K562 (cell line): ENCODE measurements around the gene PRDM10.

ENCODE experiments used
- ELF1 ChIP-seq: fragments of 200-800 bp; sonication (Bioruptor generic); IDR thresholded peaks from 2 replicates; pipeline ENCODE4 v1.6.1; 2016; ENCODE audit warnings: missing genetic modification characterization, missing compliant biosample characterization
- NFYB ChIP-seq: IDR thresholded peaks from 2 replicates; pipeline ENCODE4 v1.6.1; 2011; ENCODE audit warnings: mild to moderate bottlenecking, moderate library complexity; ENCODE audit not compliant: insufficient read length; ENCODE audit errors: extremely low read depth
- PCBP1 ChIP-seq: fragments of 200-400 bp; formaldehyde crosslinking; IDR thresholded peaks from 2 replicates; pipeline ENCODE4 v1.6.1; 2018; ENCODE audit warnings: mild to moderate bottlenecking, low read depth, low read length; ENCODE audit not compliant: poor library complexity, severe bottlenecking
- TF ChIP-seq, protein P1 (sequence below), 3 experiments: IDR thresholded peaks in 2 of 3; conservative IDR thresholded peaks in 1 of 3; 2 replicates each; pipeline ENCODE4 v1.5.1; 2011 to 2012; ENCODE audit warnings: low read length in 3 of 3, mild to moderate bottlenecking in 3 of 3, control low read depth in 2 of 3, improper control_type of control experiment in 1 of 3, inconsistent platforms in 1 of 3, low read depth in 1 of 3, mixed read lengths in 1 of 3, moderate library complexity in 1 of 3; ENCODE audit not compliant: insufficient read depth in 2 of 3
- TF ChIP-seq, protein P2 (sequence below): fragments of 250-450 bp; sonication (Bioruptor Pico); IDR thresholded peaks from 2 replicates; pipeline ENCODE4 v1.4.0; 2020
- TF ChIP-seq, protein P3 (sequence below): sonication (generic); formaldehyde crosslinking; IDR thresholded peaks from 2 replicates; pipeline ENCODE4 v1.8.0; 2022; ENCODE audit warnings: mild to moderate bottlenecking, missing genetic modification reagents
- TF ChIP-seq, protein P4 (sequence below): fragments of 450-650 bp; IDR thresholded peaks from 2 replicates; pipeline ENCODE4 v1.7.1; 2018; ENCODE audit warnings: mild to moderate bottlenecking, low read depth; ENCODE audit not compliant: partially characterized antibody
- TF ChIP-seq, protein P5 (sequence below): fragments of 250-450 bp; sonication (Bioruptor Pico); IDR thresholded peaks from 2 replicates; pipeline ENCODE4 v1.4.0; 2020; ENCODE audit warnings: mild to moderate bottlenecking, moderate library complexity

DNA sequence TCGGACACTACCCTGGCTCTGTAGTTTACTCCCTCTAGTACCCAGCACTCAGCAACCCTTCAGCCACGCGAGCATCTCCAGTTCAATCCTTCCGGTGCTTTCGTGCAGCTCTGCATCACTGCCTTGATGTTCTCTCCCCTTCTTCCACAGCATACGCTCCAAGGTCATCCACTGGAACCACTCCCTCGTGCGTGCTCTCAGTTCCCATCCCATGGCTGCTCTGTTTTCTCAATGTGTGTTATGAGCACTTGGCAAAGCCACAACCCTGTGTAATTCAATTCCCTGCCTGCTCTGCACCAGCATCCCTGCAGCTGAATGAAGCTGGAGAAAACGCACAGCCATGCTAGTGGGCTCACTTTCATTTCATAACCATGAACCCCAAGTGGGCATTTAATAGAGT lies 68.7 kb downstream of the PRDM10 start:
- TF ChIP-seq, protein P1, sequence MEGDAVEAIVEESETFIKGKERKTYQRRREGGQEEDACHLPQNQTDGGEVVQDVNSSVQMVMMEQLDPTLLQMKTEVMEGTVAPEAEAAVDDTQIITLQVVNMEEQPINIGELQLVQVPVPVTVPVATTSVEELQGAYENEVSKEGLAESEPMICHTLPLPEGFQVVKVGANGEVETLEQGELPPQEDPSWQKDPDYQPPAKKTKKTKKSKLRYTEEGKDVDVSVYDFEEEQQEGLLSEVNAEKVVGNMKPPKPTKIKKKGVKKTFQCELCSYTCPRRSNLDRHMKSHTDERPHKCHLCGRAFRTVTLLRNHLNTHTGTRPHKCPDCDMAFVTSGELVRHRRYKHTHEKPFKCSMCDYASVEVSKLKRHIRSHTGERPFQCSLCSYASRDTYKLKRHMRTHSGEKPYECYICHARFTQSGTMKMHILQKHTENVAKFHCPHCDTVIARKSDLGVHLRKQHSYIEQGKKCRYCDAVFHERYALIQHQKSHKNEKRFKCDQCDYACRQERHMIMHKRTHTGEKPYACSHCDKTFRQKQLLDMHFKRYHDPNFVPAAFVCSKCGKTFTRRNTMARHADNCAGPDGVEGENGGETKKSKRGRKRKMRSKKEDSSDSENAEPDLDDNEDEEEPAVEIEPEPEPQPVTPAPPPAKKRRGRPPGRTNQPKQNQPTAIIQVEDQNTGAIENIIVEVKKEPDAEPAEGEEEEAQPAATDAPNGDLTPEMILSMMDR (IDR thresholded peaks at IDR 0.05 in 2 of 3, conservative IDR thresholded peaks at IDR 0.05 in 1 of 3; ENCODE audit: insufficient read depth in 2 of 3, low read depth in 1 of 3, low read length in 3 of 3) = no peak
- TF ChIP-seq, protein P2, sequence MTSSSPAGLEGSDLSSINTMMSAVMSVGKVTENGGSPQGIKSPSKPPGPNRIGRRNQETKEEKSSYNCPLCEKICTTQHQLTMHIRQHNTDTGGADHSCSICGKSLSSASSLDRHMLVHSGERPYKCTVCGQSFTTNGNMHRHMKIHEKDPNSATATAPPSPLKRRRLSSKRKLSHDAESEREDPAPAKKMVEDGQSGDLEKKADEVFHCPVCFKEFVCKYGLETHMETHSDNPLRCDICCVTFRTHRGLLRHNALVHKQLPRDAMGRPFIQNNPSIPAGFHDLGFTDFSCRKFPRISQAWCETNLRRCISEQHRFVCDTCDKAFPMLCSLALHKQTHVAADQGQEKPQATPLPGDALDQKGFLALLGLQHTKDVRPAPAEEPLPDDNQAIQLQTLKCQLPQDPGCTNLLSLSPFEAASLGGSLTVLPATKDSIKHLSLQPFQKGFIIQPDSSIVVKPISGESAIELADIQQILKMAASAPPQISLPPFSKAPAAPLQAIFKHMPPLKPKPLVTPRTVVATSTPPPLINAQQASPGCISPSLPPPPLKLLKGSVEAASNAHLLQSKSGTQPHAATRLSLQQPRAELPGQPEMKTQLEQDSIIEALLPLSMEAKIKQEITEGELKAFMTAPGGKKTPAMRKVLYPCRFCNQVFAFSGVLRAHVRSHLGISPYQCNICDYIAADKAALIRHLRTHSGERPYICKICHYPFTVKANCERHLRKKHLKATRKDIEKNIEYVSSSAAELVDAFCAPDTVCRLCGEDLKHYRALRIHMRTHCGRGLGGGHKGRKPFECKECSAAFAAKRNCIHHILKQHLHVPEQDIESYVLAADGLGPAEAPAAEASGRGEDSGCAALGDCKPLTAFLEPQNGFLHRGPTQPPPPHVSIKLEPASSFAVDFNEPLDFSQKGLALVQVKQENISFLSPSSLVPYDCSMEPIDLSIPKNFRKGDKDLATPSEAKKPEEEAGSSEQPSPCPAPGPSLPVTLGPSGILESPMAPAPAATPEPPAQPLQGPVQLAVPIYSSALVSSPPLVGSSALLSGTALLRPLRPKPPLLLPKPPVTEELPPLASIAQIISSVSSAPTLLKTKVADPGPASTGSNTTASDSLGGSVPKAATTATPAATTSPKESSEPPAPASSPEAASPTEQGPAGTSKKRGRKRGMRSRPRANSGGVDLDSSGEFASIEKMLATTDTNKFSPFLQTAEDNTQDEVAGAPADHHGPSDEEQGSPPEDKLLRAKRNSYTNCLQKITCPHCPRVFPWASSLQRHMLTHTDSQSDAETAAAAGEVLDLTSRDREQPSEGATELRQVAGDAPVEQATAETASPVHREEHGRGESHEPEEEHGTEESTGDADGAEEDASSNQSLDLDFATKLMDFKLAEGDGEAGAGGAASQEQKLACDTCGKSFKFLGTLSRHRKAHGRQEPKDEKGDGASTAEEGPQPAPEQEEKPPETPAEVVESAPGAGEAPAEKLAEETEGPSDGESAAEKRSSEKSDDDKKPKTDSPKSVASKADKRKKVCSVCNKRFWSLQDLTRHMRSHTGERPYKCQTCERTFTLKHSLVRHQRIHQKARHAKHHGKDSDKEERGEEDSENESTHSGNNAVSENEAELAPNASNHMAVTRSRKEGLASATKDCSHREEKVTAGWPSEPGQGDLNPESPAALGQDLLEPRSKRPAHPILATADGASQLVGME (CRISPR knock-in tag) = no peak
- TF ChIP-seq, protein P3, sequence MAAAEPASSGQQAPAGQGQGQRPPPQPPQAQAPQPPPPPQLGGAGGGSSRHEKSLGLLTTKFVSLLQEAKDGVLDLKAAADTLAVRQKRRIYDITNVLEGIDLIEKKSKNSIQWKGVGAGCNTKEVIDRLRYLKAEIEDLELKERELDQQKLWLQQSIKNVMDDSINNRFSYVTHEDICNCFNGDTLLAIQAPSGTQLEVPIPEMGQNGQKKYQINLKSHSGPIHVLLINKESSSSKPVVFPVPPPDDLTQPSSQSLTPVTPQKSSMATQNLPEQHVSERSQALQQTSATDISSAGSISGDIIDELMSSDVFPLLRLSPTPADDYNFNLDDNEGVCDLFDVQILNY (CRISPR knock-in tag) = no peak
- TF ChIP-seq ELF1 (tag) (no peak), PCBP1 (no peak), NFYB (no peak)
- TF ChIP-seq, protein P4, sequence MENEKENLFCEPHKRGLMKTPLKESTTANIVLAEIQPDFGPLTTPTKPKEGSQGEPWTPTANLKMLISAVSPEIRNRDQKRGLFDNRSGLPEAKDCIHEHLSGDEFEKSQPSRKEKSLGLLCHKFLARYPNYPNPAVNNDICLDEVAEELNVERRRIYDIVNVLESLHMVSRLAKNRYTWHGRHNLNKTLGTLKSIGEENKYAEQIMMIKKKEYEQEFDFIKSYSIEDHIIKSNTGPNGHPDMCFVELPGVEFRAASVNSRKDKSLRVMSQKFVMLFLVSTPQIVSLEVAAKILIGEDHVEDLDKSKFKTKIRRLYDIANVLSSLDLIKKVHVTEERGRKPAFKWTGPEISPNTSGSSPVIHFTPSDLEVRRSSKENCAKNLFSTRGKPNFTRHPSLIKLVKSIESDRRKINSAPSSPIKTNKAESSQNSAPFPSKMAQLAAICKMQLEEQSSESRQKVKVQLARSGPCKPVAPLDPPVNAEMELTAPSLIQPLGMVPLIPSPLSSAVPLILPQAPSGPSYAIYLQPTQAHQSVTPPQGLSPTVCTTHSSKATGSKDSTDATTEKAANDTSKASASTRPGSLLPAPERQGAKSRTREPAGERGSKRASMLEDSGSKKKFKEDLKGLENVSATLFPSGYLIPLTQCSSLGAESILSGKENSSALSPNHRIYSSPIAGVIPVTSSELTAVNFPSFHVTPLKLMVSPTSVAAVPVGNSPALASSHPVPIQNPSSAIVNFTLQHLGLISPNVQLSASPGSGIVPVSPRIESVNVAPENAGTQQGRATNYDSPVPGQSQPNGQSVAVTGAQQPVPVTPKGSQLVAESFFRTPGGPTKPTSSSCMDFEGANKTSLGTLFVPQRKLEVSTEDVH = no peak
- TF ChIP-seq, protein P5, sequence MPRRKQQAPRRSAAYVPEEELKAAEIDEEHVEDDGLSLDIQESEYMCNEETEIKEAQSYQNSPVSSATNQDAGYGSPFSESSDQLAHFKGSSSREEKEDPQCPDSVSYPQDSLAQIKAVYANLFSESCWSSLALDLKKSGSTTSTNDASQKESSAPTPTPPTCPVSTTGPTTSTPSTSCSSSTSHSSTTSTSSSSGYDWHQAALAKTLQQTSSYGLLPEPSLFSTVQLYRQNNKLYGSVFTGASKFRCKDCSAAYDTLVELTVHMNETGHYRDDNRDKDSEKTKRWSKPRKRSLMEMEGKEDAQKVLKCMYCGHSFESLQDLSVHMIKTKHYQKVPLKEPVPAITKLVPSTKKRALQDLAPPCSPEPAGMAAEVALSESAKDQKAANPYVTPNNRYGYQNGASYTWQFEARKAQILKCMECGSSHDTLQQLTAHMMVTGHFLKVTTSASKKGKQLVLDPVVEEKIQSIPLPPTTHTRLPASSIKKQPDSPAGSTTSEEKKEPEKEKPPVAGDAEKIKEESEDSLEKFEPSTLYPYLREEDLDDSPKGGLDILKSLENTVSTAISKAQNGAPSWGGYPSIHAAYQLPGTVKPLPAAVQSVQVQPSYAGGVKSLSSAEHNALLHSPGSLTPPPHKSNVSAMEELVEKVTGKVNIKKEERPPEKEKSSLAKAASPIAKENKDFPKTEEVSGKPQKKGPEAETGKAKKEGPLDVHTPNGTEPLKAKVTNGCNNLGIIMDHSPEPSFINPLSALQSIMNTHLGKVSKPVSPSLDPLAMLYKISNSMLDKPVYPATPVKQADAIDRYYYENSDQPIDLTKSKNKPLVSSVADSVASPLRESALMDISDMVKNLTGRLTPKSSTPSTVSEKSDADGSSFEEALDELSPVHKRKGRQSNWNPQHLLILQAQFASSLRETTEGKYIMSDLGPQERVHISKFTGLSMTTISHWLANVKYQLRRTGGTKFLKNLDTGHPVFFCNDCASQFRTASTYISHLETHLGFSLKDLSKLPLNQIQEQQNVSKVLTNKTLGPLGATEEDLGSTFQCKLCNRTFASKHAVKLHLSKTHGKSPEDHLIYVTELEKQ (CRISPR knock-in tag) = no peak
